ENCODE measurements around the gene SLC22A31. TPM values are rescaled to one million over a fixed set of nuclear protein-coding genes. Genes with fewer than 3 reads are reported as not detected.

The SLC22A31 gene
- total RNA-seq, 1 donor from 2014 or later = not detected

GRCh38 chr16:89164847-89165680, 35.3 kb downstream of the SLC22A31 start:
- no peak for ATAC-seq

DNA sequence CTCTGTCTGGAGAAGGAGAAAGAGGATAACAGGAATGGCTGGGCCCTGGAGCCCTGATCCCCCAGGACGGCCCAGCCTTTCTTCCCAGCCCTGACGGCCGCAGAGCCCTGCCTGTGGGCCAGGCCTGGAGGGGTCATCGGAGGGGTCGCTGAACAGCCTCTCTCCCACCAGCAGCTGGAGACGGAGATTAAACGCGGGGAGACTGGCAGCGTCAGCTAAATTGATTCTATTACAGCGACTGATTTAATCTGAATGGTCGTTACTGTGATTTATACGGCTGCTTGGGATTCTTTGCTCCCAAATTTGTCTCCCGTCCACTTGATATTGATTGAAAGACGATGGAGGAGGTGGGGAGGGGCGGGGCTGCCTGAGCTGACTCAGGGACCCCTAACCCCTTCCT, 35.9 kb downstream of the SLC22A31 start:
- no peak for ATAC-seq

- ATAC-seq = no peak
Observed at GRCh38 chr16:89163297-89163696, 37.0 kb downstream of the SLC22A31 start.

DNA sequence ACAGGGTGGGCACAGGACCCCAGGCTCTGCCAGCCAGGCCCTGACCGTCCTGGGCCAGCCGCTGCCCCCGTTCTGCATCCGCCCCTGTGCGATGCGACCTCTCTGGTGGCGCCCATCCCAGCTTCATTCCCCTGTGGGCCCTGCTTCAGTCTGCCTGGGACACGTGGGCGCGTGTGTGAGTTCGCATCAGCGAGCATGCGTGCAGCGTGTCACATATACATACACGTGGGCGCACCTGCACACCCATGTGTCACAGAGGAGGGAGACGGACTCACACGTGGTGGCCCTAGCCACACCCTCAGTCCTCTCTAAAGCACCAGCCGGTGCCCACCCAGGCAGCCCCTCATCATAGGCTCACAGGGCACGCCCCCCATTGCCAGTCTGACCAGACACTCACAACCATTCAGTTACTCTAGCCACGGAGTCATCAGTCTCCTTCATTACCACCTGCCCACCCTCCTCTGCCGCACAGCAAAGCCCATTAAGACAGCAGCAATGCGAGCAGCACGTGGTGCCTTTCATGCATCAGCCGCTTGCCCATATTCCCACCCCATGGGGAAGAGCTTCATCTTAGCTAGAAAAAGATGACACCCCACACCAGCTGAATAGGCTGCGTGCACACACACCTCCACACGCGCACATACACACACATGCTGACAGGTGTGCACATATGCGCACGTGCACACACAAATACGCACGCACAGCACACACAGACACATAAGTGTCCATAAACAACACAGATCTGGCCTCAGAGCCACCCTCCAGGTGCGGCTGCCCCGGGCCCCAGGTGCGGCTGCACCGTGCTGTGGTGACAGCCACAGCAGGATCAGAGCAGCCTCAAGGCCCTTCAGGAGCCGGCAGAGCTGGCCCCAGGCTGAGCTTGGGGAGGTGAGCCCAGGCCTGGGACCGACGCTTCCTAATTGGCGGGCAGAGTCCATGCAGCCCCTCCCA, 38.3 kb downstream of the SLC22A31 start:
- ATAC-seq = no peak

GRCh38 chr16:89160977-89161701, 39.2 kb downstream of the SLC22A31 start:
- no peak for ATAC-seq

DNA sequence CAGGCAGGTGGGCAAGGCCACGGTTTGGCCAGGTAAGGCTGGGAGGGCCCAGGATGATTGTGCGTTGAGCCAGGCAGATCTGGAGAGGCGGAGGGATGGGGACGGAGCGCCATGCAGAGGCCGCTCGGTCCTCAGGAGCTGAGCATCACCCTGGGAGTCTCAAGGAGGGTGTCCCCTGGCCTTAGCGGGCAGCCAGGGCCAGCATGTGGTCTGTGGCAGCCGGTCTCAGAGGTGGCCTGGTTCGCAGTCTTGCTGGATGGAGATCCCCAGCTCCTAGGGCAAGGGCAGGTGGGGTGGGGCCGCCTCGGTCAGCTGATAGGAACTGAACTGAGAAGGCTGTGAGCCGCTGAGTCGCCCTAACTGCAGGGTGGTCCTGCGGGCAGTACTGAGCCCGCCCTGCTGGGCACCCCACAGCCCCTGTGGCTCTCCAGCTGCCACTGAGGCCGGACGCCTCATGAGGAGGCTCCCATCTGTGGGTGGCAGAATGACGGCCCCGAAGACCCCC, 40.4 kb downstream of the SLC22A31 start:
- ATAC-seq = no peak

GRCh38 chr16:89159066-89159849, 41.1 kb downstream of the SLC22A31 start:
- no peak for ATAC-seq

DNA sequence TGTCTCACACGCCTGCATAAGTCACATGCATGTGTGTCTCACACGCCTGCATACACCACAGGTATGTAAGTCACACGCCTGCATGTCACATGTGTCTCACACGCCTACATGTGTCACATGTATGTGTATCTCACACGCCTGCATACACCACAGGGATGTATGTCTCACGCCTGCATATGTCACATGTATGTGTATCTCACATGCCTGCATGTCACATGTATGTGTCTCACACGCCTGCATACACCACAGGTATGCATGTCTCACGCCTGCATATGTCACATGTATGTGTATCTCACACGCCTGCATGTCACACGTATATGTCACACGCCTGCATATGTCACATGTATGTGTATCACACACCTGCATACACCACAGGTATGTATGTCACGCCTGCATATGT, 42.6 kb downstream of the SLC22A31 start:
- ATAC-seq = no peak

- ATAC-seq = no peak
Observed at GRCh38 chr16:89156740-89157645, 43.3 kb downstream of the SLC22A31 start.

DNA sequence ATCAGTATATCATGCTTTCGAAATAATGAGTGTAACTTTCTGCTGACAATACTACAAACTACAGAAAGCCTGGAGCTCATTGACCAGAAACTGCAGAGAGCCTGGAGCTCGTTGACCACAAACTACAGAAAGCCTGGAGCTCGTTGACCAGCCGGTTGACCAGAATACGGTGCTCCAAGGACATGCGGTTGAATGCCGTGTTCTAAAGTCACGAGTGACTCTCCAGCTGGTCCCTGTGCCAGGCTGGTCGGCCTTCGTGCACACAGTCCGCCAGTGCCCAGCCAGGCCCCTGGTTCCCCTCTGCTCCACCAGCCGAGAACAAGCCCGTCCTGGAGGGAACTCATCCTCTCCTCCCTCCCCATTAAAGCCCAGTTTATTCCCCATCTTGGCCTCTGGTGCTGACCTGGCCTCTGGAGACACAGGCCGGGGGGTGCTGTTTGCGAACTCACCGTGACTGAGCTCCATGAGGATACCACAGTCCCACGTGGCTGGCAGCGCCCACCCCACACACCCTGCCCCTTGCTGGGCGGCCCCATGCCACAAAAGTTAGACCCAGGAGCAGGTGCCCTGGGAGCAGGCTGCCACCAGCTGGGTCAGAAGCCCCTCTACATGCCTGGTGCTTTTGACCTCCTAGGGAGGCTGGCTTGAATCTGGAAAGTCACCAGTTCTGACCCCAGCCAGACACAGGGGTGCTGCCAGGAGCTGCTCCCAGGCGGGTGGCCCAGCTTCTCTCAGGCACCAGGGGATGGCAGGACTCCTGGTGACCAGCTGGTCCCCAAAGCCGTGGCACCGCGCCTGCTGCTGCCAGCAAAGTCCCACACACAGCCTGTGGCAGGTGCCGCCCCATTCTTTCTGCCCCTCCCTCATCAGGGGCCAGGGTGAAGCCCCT, 44.2 kb downstream of the SLC22A31 start:
- ATAC-seq = no peak

- peak; percentile 2 for ATAC-seq
Observed at GRCh38 chr16:89155184-89155679, 45.1 kb downstream of the SLC22A31 start.

GRCh38 chr16:89154390-89155183, 45.8 kb downstream of the SLC22A31 start:
- no peak for ATAC-seq

DNA sequence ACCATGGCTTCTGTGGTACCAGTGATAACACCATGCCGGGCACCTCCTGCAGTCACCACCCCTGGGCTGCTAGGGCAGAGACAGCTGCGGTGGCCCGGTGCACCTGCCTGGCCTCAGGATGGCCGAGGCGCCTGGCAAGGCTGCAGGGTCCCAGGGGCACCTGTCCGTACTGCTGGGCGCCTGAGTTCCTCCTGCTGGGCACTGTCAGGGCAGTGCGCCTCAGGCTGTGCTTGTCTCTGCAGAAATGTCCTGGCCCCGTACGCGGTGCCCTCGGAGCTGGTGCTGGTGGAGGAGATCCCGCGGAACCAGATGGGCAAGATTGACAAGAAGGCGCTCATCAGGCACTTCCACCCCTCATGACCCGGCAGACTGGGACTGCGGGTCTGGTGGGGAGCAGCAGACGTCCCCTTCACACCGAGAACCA, 46.5 kb downstream of the SLC22A31 start:
- peak; percentile 71 for ATAC-seq

DNA sequence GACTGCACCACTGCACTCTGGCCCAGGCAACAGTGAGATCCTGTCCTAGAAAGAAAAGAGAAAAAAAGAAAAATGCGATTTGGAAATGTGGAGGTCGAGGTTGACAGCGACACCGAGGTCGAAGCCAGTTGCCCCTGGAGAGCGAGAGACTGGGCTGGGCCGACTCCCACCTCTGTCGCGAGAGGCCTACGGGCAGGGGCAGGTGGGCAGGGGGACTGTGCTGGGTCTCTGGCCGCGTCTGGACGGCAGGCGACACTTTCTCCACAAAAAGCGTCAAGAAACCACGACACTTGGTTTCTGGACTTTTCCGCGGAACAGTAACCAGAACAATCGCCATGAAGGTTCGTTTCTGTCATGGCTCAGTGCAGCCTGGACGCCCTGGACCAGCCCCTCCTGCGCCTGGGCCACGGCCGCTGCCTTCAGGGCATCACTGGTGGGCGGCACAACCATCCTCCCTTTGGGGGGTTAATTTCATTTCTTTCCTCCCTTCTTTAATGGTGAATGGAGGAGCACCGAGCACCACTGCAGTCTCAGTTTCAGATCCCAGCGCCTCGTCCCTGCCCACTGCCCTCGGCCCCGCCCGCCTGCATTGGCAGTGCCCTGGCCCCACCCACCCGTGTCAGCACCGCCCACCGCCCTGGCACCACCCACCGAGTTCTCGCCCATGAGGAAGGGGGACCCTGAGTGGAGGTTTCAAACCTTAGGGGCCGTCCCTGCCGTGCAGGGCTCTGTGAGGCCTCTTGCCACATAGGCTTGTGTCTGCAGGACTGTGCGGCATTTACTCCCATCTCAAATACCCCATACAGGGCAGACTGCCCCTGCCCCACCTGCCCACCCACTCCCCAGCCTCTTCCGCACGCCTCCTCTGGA, 47.3 kb downstream of the SLC22A31 start:
- peak; percentile 1 for ATAC-seq

GRCh38 chr16:89150981-89151380, 49.4 kb downstream of the SLC22A31 start:
- ATAC-seq = no peak

DNA sequence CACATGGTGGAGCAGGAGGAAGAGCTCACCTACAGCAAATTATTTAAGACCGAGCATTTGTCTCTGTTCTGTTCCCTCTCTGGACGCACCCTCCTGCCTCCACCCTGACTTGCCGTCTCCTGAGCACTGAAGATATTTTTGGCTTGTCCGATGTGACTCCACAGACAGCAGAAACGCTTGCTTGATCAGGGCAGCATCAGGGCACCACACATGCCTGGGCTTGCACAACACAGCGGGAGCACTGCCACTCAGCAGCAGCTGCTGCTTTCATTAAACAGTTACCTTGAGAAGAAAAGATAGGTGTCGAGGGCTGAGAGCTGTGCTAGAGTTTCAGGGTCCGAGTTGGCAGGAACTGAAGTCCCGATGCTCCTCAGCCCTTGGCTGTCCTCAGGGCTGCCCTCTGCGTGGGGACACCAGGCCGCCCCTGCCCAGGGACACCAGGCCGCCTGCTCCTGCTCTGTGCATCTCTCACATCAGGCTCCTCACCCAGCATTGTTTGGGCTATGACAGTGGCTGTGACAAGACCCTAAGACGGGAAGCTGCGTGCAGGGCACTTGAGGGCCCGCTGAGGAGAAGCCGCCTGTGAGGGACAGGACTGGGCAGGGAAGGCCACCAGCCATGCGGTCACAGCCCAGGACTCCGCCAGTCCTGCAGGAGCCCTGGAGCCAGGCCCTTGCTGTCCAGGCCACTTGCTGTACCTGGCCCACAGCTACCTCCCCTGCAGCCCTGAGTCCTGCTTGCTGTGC, 50.1 kb downstream of the SLC22A31 start:
- ATAC-seq = peak; percentile 67

DNA sequence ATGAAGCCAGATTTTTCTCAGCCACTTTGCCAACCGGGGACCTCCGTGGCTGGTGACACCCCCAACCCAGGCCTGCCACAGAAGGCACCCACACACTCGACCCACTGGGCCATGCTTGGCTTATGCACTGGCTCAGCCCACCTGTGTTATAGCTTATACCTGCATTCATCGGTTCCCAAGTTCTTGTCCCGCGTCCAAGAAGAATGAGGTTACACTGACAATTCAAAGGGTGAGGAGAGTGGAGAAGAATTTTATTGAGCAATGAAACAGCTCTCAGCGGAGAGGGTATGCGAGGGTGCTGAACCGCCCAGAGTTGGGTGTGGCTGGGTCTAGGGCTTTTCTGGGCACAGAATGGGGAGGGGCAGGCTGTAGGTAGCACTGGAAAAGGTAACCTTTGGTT, 51.0 kb downstream of the SLC22A31 start:
- ATAC-seq = peak; percentile 55
